ENCODE results near the gene NRXN2.

DNA sequence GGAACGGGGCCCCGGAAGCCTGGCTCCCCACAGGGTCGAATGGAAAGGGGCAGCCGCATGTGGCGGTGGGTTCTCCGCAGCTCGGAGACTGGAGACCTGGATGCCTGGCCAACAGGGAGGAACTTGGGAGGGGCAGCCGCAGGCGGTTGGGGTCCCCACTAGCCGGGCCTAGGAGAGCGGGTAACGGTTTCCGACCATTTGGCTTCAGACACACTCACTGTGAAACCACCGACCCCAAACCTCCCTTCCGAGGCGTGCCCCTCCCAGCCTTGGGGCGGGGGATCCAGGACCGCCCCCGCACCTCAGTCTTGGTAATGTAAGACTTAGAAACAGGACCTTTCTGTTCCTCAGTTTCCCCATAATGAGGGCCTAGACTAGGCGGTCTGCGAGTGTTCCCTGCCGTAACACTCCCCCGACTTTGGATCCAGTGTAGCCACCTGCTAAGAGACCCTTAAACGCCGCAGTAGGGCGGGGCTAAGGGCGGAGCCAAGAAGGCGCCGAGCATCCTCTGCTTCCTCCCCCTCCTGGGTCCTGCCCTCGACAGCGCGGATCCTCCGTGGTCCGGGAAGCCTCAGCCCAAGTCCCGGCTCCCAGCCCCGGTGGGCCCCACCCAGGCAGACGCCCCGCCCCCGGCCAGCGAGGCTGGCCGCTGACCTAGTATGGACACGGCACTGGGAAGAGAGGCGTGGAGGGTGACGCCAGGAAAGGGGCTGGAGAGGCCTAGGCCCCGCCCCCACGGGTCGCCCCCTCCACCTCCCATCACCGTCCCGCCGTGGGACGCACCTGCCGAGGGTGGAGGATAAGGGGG is 22.7 kb upstream of the NRXN2 start:
- TF ChIP-seq, protein P1, sequence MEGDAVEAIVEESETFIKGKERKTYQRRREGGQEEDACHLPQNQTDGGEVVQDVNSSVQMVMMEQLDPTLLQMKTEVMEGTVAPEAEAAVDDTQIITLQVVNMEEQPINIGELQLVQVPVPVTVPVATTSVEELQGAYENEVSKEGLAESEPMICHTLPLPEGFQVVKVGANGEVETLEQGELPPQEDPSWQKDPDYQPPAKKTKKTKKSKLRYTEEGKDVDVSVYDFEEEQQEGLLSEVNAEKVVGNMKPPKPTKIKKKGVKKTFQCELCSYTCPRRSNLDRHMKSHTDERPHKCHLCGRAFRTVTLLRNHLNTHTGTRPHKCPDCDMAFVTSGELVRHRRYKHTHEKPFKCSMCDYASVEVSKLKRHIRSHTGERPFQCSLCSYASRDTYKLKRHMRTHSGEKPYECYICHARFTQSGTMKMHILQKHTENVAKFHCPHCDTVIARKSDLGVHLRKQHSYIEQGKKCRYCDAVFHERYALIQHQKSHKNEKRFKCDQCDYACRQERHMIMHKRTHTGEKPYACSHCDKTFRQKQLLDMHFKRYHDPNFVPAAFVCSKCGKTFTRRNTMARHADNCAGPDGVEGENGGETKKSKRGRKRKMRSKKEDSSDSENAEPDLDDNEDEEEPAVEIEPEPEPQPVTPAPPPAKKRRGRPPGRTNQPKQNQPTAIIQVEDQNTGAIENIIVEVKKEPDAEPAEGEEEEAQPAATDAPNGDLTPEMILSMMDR (IDR thresholded peaks at IDR 0.05 in 2 of 3, conservative IDR thresholded peaks at IDR 0.05 in 1 of 3; ENCODE audit: control insufficient read depth in 2 of 3, extremely low read depth in 1 of 3, insufficient read depth in 1 of 3, low read depth in 3 of 3, low read length in 3 of 3), result no peak
- no peak for TF ChIP-seq JUNB (IDR thresholded peaks at IDR 0.05)
- TF ChIP-seq NR2F1 (conservative IDR thresholded peaks at IDR 0.05), result no peak
- TF ChIP-seq HCFC1 (IDR thresholded peaks at IDR 0.05; ENCODE audit: low read length), result no peak
- TF ChIP-seq PKNOX1 (IDR thresholded peaks at IDR 0.05), result no peak
- no peak for TF ChIP-seq ZBTB4 (CRISPR knock-in tag; IDR thresholded peaks at IDR 0.05)
